Gastrocnemius medialis (tissue), 4 donors: ENCODE measurements around the gene GSTK1.

Experiments used
- CTCF ChIP-seq, 5 experiments: fragments of 450-650 bp in 3 of 5; fragments of 200-600 bp in 2 of 5; sonication (generic) in 2 of 5; IDR thresholded peaks in 4 of 5; conservative IDR thresholded peaks in 1 of 5; 1 replicate in 4 of 5; 2 replicates in 1 of 5; pipeline ENCODE4 v1.5.1; 2016 to 2019; ENCODE audit warnings: antibody characterized with exemption in 5 of 5, mild to moderate bottlenecking in 3 of 5, moderate library complexity in 3 of 5
- POLR2A ChIP-seq, 2 donors: fragments of 450-650 bp; IDR thresholded peaks; one replicate each; pipeline ENCODE4 v1.6.1; 2017; ENCODE audit warnings: antibody characterized with exemption in 2 of 2, mild to moderate bottlenecking in 2 of 2, moderate library complexity in 2 of 2

- TF ChIP-seq CTCF (IDR thresholded peaks at IDR 0.05 in 4 of 5, conservative IDR thresholded peaks at IDR 0.05 in 1 of 5) = no peak
- no peak for TF ChIP-seq POLR2A (IDR thresholded peaks at IDR 0.05)
These were observed 38.0 kb downstream of the GSTK1 start for GRCh38 chr7:143300959-143301935.
